H9 (cell line): ENCODE data around the gene INPP5A. TPM values are rescaled to one million over a fixed set of nuclear protein-coding genes. Genes with fewer than 3 reads are reported as not detected.

ENCODE experiments used
- DNase-seq: peaks from one replicate; pipeline ENCODE4 v3.0.0-alpha.2; 2017
- H2AFZ ChIP-seq: one replicate; pipeline ENCODE4 v1.6.1; 2013; ENCODE audit warnings: mild to moderate bottlenecking, low read length, control low read depth, moderate library complexity
- H2AK5ac ChIP-seq: 2 replicates; pipeline ENCODE4 v1.6.1; 2013; ENCODE audit warnings: low read length, control low read depth, mixed read lengths; ENCODE audit not compliant: insufficient read length
- H2BK120ac ChIP-seq: one replicate; pipeline ENCODE4 v1.6.1; 2013; ENCODE audit warnings: low read depth, mild to moderate bottlenecking, low read length, control low read depth, inconsistent platforms; ENCODE audit not compliant: poor library complexity, severe bottlenecking
- H2BK12ac ChIP-seq: 2 replicates; pipeline ENCODE4 v1.6.1; 2013; ENCODE audit warnings: low read length, control low read depth, mixed read lengths, low read depth; ENCODE audit not compliant: insufficient read length
- H2BK15ac ChIP-seq: 2 replicates; pipeline ENCODE4 v1.6.1; 2013; ENCODE audit warnings: low read depth, low read length, control low read depth
- H2BK20ac ChIP-seq: one replicate; pipeline ENCODE4 v1.6.1; 2013; ENCODE audit warnings: low read depth, mild to moderate bottlenecking, low read length, control low read depth, inconsistent platforms; ENCODE audit not compliant: poor library complexity, severe bottlenecking
- H2BK5ac ChIP-seq: 2 replicates; pipeline ENCODE4 v1.6.1; 2013; ENCODE audit warnings: low read length, control low read depth, mixed read lengths; ENCODE audit not compliant: insufficient read length
- H3K14ac ChIP-seq: 2 replicates; pipeline ENCODE4 v1.6.1; 2013; ENCODE audit warnings: low read length, control low read depth; ENCODE audit not compliant: insufficient read depth
- H3K18ac ChIP-seq: 2 replicates; pipeline ENCODE4 v1.6.1; 2013; ENCODE audit warnings: low read depth, mild to moderate bottlenecking, mixed read lengths, low read length, control low read depth; ENCODE audit not compliant: insufficient read length
- H3K23ac ChIP-seq: 2 replicates; pipeline ENCODE4 v1.6.1; 2013; ENCODE audit warnings: low read length, control low read depth, mixed read lengths, low read depth; ENCODE audit not compliant: insufficient read length
- H3K23me2 ChIP-seq: 2 replicates; pipeline ENCODE4 v1.6.1; 2013; ENCODE audit warnings: low read depth, mild to moderate bottlenecking, mixed read lengths, low read length, control low read depth; ENCODE audit not compliant: insufficient read length, poor library complexity, severe bottlenecking
- H3K27ac ChIP-seq: 2 replicates; pipeline ENCODE4 v1.5.1; 2013; ENCODE audit warnings: low read length, control low read depth, mixed read lengths, low read depth; ENCODE audit not compliant: insufficient read length
- H3K27me3 ChIP-seq: 2 replicates; pipeline ENCODE4 v1.6.1; 2013; ENCODE audit warnings: low read length, control low read depth, inconsistent platforms; ENCODE audit not compliant: insufficient read depth
- H3K4ac ChIP-seq: 2 replicates; pipeline ENCODE4 v1.6.1; 2013; ENCODE audit warnings: low read depth, mild to moderate bottlenecking, control low read depth, inconsistent platforms, low read length, moderate library complexity
- H3K4me1 ChIP-seq: 2 replicates; pipeline ENCODE4 v1.6.1; 2013; ENCODE audit warnings: low read length, control low read depth, inconsistent platforms; ENCODE audit not compliant: insufficient read depth
- H3K4me2 ChIP-seq: 2 replicates; pipeline ENCODE4 v1.6.1; 2013; ENCODE audit warnings: low read length, control low read depth, mixed read lengths; ENCODE audit not compliant: insufficient read length, insufficient read depth
- H3K56ac ChIP-seq: 2 replicates; pipeline ENCODE4 v1.6.1; 2013; ENCODE audit warnings: low read depth, mild to moderate bottlenecking, mixed read lengths, low read length, control low read depth; ENCODE audit not compliant: insufficient read length
- H3K79me1 ChIP-seq: 2 replicates; pipeline ENCODE4 v1.6.1; 2013; ENCODE audit warnings: low read depth, mild to moderate bottlenecking, moderate library complexity, low read length, control low read depth, inconsistent platforms; ENCODE audit not compliant: insufficient read depth, poor library complexity, severe bottlenecking
- H3K79me2 ChIP-seq: 2 replicates; pipeline ENCODE4 v1.6.1; 2013; ENCODE audit warnings: low read length, control low read depth, inconsistent platforms; ENCODE audit not compliant: insufficient read depth
- H3K9ac ChIP-seq: 2 replicates; pipeline ENCODE4 v1.6.1; 2013; ENCODE audit warnings: low read length, control low read depth, mixed read lengths; ENCODE audit not compliant: insufficient read length; ENCODE audit errors: extremely low read depth
- H3K9me3 ChIP-seq: one replicate; pipeline ENCODE4 v1.6.1; 2013; ENCODE audit warnings: low read depth, low read length, inconsistent platforms; ENCODE audit not compliant: control insufficient read depth
- H3T11ph ChIP-seq: one replicate; pipeline ENCODE4 v1.6.1; 2013; ENCODE audit warnings: mild to moderate bottlenecking, low read length, control low read depth, inconsistent platforms
- H4K20me1 ChIP-seq: one replicate; pipeline ENCODE4 v1.6.1; 2013; ENCODE audit not compliant: control insufficient read depth, insufficient read length, insufficient read depth
- H4K5ac ChIP-seq: 2 replicates; pipeline ENCODE4 v1.6.1; 2013; ENCODE audit warnings: low read depth, mild to moderate bottlenecking, mixed read lengths, low read length, control low read depth; ENCODE audit not compliant: insufficient read length
- H4K8ac ChIP-seq: replicated peaks from 2 replicates; pipeline ENCODE4 v1.6.1; 2013; ENCODE audit warnings: low read length, control low read depth, mixed read lengths, low read depth; ENCODE audit not compliant: insufficient read length
- H4K91ac ChIP-seq: 2 replicates; pipeline ENCODE4 v1.6.1; 2013; ENCODE audit warnings: low read depth, mild to moderate bottlenecking, moderate library complexity, mixed read lengths, low read length, control low read depth; ENCODE audit not compliant: insufficient read length
- H3K27ac Mint-ChIP-seq, 3 experiments: 2 replicates in 2 of 3; 3 replicates in 1 of 3; pipeline ENCODE4 v1.8.0; 2020 to 2021; ENCODE audit warnings: mixed read lengths in 3 of 3, mild to moderate bottlenecking in 1 of 3, moderate library complexity in 1 of 3
- H3K27me3 Mint-ChIP-seq: 2 replicates; pipeline ENCODE4 v1.8.0; 2021; ENCODE audit warnings: low read depth, mild to moderate bottlenecking, moderate library complexity, mixed read lengths
- H3K36me3 Mint-ChIP-seq, 3 experiments: 2 replicates in 2 of 3; 3 replicates in 1 of 3; pipeline ENCODE4 v1.8.0; 2020 to 2021; ENCODE audit warnings: low read depth in 3 of 3, mixed read lengths in 3 of 3; ENCODE audit not compliant: insufficient read depth in 1 of 3
- H3K4me1 Mint-ChIP-seq, 2 experiments: 2 replicates each; pipeline ENCODE4 v1.8.0; 2020; ENCODE audit warnings: mixed read lengths in 2 of 2
- H3K4me3 Mint-ChIP-seq, 2 experiments: 2 replicates in 1 of 2; 3 replicates in 1 of 2; pipeline ENCODE4 v1.8.0; 2020 to 2021; ENCODE audit warnings: mild to moderate bottlenecking in 2 of 2, mixed read lengths in 2 of 2, moderate library complexity in 1 of 2
- H3K9me3 Mint-ChIP-seq, 2 experiments: 2 replicates in 1 of 2; 3 replicates in 1 of 2; pipeline ENCODE4 v1.8.0; 2020; ENCODE audit warnings: mild to moderate bottlenecking in 2 of 2, mixed read lengths in 2 of 2, moderate library complexity in 1 of 2
- CTCF ChIP-seq: fragments of 200-600 bp; sonication (generic); conservative IDR thresholded peaks from 3 replicates; pipeline ENCODE4 v1.8.0; 2021; ENCODE audit warnings: antibody characterized with exemption, mild to moderate bottlenecking
- WGBS: extraction: QIAGEN DNeasy Blood & Tissue Kit; methylation state at CpG from one replicate; pipeline ENCODE4 v1.1.7; 2013; ENCODE audit warnings: missing lambda C conversion rate, low lambda C conversion rate, mixed read lengths; ENCODE audit not compliant: insufficient read length; ENCODE audit errors: extremely low coverage; 5-methylcytosine and 5-hydroxymethylcytosine counted together
- total RNA-seq: library from RNA; stranded (reverse); gene quantifications from 2 replicates; pipeline ENCODE4 v1.2.1, GENCODE V29; 2021

INPP5A gene
- total RNA-seq, 1 experiment from 2014 or later, result 17.7 TPM

- H3K9ac ChIP-seq, result no peak overlapping the region
- H3K27me3 Mint-ChIP-seq, result peaks cover 3% of the 10 kb centered on the region
Measured at GRCh38 chr10:132644527-132645246, 107.1 kb downstream of the INPP5A start.

More at GRCh38 chr10:132644527-132645246, 107.1 kb downstream of the INPP5A start:
- H3K56ac ChIP-seq, result no peak overlapping the region
- H3K18ac ChIP-seq, result no peak overlapping the region
- no peaks in the 10 kb centered on the region for H3K4me1 ChIP-seq
- no peak overlapping the region for H3K27ac ChIP-seq
- no peaks in the 10 kb centered on the region for H3K79me1 ChIP-seq
- H4K8ac ChIP-seq, result no peak overlapping the region
- no peak overlapping the region for H2AK5ac ChIP-seq
- no peak overlapping the region for H4K5ac ChIP-seq
- no peaks in the 10 kb centered on the region for H3K79me2 ChIP-seq
- no peaks in the 10 kb centered on the region for H3K9me3 ChIP-seq
- H2BK5ac ChIP-seq, result no peak overlapping the region
- no peak overlapping the region for H3K4me3 Mint-ChIP-seq
- H2AFZ ChIP-seq, result no peak overlapping the region
- H3K23ac ChIP-seq, result no peak overlapping the region
- no peaks in the 10 kb centered on the region for H3K23me2 ChIP-seq
- H3K36me3 Mint-ChIP-seq, result no peaks in the 10 kb centered on the region; a peak in 1 of 7 replicates
- no peak for DNase-seq
- no peak overlapping the region for H2BK20ac ChIP-seq
- no peak overlapping the region for H2BK120ac ChIP-seq
- H3K4me1 Mint-ChIP-seq, result peaks cover 3 to 17% of the 10 kb centered on the region in 2 experiments; a peak in 2 of 4 replicates
- H3K4me2 ChIP-seq, result no peak overlapping the region
- H3K27me3 ChIP-seq, result no peaks in the 10 kb centered on the region
- H2BK15ac ChIP-seq, result no peak overlapping the region
- H3K14ac ChIP-seq, result no peak overlapping the region
- TF ChIP-seq CTCF, result no peak
- no peak overlapping the region for H3K4ac ChIP-seq
- peaks cover 3 to 4% of the 10 kb centered on the region in 2 experiments; a peak in 3 of 5 replicates for H3K9me3 Mint-ChIP-seq
- H4K20me1 ChIP-seq, result no peaks in the 10 kb centered on the region
- no peak overlapping the region for H3T11ph ChIP-seq
- H4K91ac ChIP-seq, result no peak overlapping the region
- H3K27ac Mint-ChIP-seq, result peak overlapping the region in 1 of 3 experiments; percentile 77; a peak in 2 of 7 replicates
- no CpG with 5 or more reads among the region's 30 CpGs for WGBS
- no peak overlapping the region for H2BK12ac ChIP-seq
